Glutamatergic neuron (in vitro differentiated cells): ENCODE results near the gene NTM. TPM values are rescaled to one million over a fixed set of nuclear protein-coding genes. Genes with fewer than 3 reads are reported as not detected.

Experiments
- DNase-seq: peaks from one replicate; pipeline ENCODE4 v3.0.0; 2022
- H3K27ac Mint-ChIP-seq: one replicate; pipeline ENCODE4 v1.8.0; 2020; ENCODE audit warnings: mild to moderate bottlenecking, mixed read lengths, inconsistent platforms; ENCODE audit not compliant: unreplicated experiment
- H3K27me3 Mint-ChIP-seq: one replicate; pipeline ENCODE4 v1.8.0; 2020; ENCODE audit warnings: mild to moderate bottlenecking, moderate library complexity, mixed read lengths, inconsistent platforms; ENCODE audit not compliant: unreplicated experiment
- H3K36me3 Mint-ChIP-seq: one replicate; pipeline ENCODE4 v1.8.0; 2020; ENCODE audit warnings: mild to moderate bottlenecking, mixed read lengths, inconsistent platforms; ENCODE audit not compliant: unreplicated experiment
- H3K4me1 Mint-ChIP-seq: one replicate; pipeline ENCODE4 v1.8.0; 2020; ENCODE audit warnings: mild to moderate bottlenecking, low read depth, mixed read lengths, inconsistent platforms; ENCODE audit not compliant: unreplicated experiment
- H3K4me3 Mint-ChIP-seq: one replicate; pipeline ENCODE4 v1.8.0; 2020; ENCODE audit warnings: mild to moderate bottlenecking, mixed read lengths, inconsistent platforms; ENCODE audit not compliant: unreplicated experiment
- H3K9me3 Mint-ChIP-seq: one replicate; pipeline ENCODE4 v1.8.0; 2020; ENCODE audit warnings: mild to moderate bottlenecking, moderate library complexity, mixed read lengths, inconsistent platforms; ENCODE audit not compliant: unreplicated experiment
- CTCF ChIP-seq: fragments of 200-600 bp; sonication (generic); IDR thresholded peaks from one replicate; pipeline ENCODE4 v1.5.0; 2021; ENCODE audit not compliant: partially characterized antibody, unreplicated experiment
- total RNA-seq: library from RNA; stranded (reverse); fragmentation: NEBNext Ultra II Directional; extraction: Animal tissue kit (Norgen Biotek cat#: 25700); gene quantifications from one replicate; pipeline ENCODE4 v1.2.1, GENCODE V29; 2021; ENCODE audit not compliant: unreplicated experiment

Gene NTM
- total RNA-seq, 1 donor from 2014 or later, result 1.2 TPM

- H3K4me3 Mint-ChIP-seq, result no peak overlapping the region
- peaks cover 2% of the 10 kb centered on the region for H3K27me3 Mint-ChIP-seq
Observed at GRCh38 chr11:132158696-132159095, 788.3 kb downstream of the NTM start.

GRCh38 chr11:132161403-132162078 lies 791.1 kb downstream of the NTM start:
- H3K4me3 Mint-ChIP-seq, result no peak overlapping the region
- no peak overlapping the region for H3K27ac Mint-ChIP-seq
- H3K4me1 Mint-ChIP-seq, result no peaks in the 10 kb centered on the region
- H3K27me3 Mint-ChIP-seq, result peaks cover 2% of the 10 kb centered on the region
- H3K36me3 Mint-ChIP-seq, result no peaks in the 10 kb centered on the region
- TF ChIP-seq CTCF, result no peak
- H3K9me3 Mint-ChIP-seq, result peaks cover 2% of the 10 kb centered on the region
- DNase-seq, result no peak

More at GRCh38 chr11:132158696-132159095, 788.3 kb downstream of the NTM start:
- no peak overlapping the region for H3K27ac Mint-ChIP-seq
- no peak for DNase-seq
- no peaks in the 10 kb centered on the region for H3K4me1 Mint-ChIP-seq
- H3K9me3 Mint-ChIP-seq, result peaks cover 2% of the 10 kb centered on the region
- H3K36me3 Mint-ChIP-seq, result no peaks in the 10 kb centered on the region
- TF ChIP-seq CTCF, result no peak

GRCh38 chr11:132168344-132168981 lies 798.0 kb downstream of the NTM start:
- no peaks in the 10 kb centered on the region for H3K36me3 Mint-ChIP-seq
- H3K4me3 Mint-ChIP-seq, result no peak overlapping the region
- no peaks in the 10 kb centered on the region for H3K4me1 Mint-ChIP-seq
- no peak for TF ChIP-seq CTCF
- no peaks in the 10 kb centered on the region for H3K27me3 Mint-ChIP-seq
- no peaks in the 10 kb centered on the region for H3K9me3 Mint-ChIP-seq
- DNase-seq, result no peak
- no peak overlapping the region for H3K27ac Mint-ChIP-seq

GRCh38 chr11:132171031-132171430 lies 800.6 kb downstream of the NTM start:
- H3K27ac Mint-ChIP-seq, result no peak overlapping the region
- H3K4me3 Mint-ChIP-seq, result no peak overlapping the region
- H3K27me3 Mint-ChIP-seq, result peaks cover 3% of the 10 kb centered on the region
- H3K9me3 Mint-ChIP-seq, result no peaks in the 10 kb centered on the region
- DNase-seq, result no peak
- no peaks in the 10 kb centered on the region for H3K36me3 Mint-ChIP-seq
- TF ChIP-seq CTCF, result no peak
- no peaks in the 10 kb centered on the region for H3K4me1 Mint-ChIP-seq
